GOT3 (cell line): ENCODE results near the gene XRCC1.
"Not testable (repeated sequence)": the region's sequence is repeated elsewhere in the genome, so short reads cannot be mapped to it uniquely, and the experiment has no call there.

Experiments
- DNase-seq: peaks from one replicate; lab custom pipeline; 2025; ENCODE audit warnings: mixed read lengths; lab: John Stamatoyannopoulos, UW

Gene XRCC1

DNA sequence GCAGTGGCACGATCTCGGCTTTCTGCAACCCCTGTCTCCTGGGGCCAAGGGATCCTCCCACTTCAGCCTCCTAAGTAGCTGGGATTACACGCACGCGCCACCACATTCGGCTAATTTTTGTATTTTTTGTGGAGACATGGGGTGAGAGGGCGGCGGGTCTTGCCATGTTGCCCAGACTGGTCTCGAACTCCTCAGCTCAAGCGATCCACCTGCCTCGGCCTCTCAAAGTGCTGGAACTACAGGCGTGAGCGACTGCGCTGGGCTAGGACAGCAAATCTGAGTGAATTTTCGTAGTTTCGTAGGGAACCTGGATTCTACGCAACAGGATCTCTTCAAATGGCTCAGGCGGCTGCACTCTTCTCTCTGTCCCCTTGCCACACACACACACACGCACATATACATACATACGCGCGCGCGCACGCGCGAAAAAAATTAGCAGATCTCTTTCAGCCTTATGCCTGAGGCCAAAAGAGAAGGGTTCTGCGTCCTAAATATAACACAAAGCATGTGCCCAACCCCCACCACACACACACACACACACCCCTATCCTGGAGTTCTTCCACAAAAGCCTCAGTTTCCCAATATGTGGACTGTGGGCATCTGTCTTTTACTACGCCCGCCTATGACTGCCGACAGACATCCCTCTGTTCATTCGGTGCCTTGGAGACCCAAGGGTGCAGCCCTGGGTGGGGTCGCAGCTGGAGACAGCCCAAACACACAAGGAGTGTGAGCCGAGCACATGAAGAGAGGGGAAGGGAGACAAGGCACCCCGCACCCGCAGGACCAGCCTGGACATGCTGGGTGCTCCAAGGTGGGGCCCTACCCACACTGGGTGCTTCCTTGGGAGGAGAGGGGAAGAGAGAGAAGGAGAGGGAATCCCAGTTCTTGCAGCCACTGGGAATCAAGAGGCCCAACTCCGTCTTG lies 890 bp upstream of the XRCC1 start:
- no peak for DNase-seq

DNA sequence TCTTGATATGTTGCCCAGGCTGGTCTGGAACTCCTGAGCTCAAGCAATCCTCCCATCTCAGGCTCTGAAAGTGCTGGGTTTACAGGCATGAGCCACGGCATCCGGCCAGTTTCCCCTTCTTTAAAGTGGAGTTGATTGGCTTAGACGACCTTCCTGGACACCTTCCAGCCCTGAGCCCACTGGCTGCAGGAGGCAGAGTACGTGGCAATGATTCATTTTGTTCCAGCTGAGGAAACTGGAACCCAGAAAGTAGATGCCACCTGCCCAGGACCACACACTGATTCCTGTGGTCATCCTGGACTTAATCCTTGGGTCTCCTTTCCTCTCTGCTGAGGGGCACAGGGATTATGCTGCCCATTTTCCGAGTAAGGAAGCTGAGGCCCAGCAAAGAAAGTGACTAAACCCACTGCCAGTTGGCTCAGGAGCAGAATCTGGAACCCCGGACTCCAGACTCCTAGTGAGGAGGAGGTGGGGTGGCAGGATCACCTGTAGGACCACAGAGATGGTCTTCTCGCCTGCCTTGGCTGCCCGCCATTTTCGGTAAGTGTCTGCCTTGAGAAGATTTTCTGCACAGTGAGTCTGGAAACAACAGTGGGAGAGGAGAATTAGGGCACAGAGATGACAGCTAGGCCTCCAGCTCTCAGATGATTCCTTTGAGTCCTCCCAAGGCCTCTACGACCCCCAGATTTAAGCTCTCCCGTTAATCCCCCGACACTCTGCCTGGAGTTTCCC lies 737 bp downstream of the XRCC1 start:
- no peak for DNase-seq

DNA sequence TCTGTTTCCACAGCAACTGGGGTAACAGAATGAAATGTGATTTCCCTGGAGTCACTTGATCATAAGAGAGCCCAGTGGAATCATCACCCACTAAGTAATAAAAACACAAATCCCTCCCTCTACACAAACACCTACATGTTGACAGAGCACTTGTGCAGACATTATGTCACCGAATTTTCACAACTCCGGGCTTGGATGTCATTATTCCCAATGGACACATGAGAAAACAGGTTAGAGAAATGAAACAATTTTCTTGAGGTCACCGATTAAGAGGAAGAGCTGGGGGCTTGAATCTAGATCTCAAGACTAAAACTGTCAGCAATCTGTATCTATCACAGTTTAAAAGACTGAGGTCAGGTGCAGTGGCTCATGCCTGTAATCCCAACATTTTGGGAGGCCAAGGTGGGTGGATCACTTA lies 3.1 kb downstream of the XRCC1 start:
- DNase-seq: no peak

DNA sequence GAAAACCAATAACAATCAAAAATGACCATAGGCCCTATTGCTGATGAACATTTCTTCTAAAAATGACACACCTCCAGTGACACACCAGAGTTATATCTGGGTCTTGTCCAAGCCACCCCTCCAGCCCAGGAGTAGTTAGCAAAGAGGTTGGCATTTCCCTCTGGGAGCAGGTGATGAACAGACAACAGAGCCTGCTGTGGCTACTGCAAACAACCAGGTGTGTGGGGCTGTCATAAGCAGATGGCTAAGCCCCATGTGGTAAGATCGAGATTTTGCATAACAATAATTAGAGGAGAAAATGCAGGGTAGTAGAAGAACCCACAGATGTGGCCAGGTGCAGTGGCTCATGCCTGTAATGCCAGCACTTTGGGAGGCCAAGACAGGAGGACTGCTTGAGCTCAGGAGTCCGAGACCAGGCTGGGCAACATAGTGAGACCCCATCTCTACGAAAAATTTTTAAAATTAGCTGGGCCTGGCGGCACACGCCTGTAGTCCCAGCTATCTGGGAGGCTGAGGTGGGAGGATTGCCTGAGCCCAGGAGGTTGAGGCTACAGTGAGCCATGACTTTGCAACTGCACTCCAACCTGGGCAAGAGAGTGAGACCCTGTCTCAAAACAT lies 5.0 kb downstream of the XRCC1 start:
- DNase-seq: no peak

- DNase-seq: no peak
Observed at GRCh38 chr19:43569657-43570056, 5.7 kb downstream of the XRCC1 start.

DNA sequence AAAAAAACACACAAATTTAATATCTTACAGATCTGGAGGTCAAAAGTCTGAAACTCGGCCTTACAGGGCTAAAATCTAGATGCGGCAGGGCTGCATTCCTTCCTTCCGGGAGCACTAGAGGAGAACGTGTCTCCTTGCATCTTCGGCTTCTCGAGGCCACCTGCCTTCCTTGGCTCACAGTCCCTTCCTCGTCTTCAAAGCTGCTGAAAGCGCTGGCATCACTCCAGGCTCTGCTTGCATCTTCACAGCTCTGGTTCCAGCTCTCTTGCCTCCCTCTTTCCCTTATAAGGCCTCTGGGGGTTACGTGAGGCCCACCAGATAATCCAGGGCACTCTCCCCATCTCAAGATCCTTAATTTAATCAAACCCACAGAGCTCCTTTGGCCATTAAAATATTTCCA lies 10.5 kb downstream of the XRCC1 start:
- no peak for DNase-seq

- DNase-seq: no peak
Observed at GRCh38 chr19:43563816-43564457, 11.4 kb downstream of the XRCC1 start.

DNA sequence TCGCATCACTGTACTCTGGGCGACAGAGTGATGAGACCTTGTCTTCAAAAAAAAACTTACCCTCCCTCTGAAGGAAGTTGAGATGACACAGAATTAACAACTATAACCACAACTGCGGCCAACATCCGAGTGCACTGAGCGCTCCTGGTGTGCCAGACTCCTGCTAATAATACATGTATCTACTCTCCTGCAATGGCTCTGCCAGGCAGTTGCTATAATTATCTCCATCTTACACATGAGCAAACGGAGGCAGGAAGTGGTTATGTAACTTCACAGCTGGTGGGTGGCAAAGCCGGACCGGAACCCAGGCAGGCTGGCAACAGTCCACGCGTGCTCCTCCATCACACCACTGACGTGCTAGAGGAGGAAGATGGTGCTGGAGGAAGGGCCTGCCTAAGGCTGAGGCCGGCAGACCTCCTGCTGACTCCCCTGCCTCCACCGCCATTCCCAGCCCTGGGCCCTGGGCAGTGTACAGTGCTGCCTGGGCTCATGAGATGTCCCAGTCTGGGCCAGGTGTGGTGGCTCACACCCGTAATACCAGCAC lies 12.6 kb downstream of the XRCC1 start:
- no peak for DNase-seq

- no peak for DNase-seq
Observed at GRCh38 chr19:43562226-43562697, 13.1 kb downstream of the XRCC1 start.

DNA sequence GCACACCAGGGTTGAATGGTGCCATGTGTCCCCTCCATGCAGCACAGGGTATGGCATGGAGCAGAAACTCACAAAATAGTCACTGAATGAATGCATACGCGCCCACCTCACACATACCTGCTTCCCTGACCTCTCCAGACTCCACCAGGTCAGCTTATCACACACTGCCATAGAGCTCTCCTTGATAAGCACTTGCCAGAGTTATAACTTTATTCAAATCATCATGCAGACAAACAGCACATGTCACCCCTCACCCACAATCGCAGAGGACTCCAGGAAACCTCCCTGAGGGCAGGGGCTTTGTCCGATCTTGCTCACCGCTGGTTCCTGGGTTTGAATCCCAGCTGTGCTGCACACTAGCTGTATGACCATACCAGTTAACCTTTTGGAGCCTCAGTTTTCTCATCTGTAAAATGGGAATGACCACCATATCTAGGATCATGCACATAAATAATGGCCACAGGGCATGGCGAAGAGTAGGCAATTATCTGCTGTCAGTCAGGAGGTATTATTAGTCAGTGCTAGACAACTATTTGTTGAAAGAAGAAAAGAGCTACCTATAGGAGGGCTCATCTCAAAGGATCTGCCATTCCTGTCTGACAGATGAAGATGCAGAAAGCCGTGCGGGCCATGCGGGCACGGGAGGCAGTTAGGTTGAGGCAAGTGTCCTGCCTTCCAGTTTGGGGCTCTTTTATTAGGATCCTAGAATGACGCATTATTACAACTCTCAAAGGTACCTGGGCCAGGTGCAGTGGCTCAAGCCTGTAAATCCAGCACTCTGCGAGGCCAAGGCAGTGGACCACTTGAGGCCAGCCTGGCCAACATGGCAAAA lies 14.0 kb downstream of the XRCC1 start:
- no peak for DNase-seq

DNA sequence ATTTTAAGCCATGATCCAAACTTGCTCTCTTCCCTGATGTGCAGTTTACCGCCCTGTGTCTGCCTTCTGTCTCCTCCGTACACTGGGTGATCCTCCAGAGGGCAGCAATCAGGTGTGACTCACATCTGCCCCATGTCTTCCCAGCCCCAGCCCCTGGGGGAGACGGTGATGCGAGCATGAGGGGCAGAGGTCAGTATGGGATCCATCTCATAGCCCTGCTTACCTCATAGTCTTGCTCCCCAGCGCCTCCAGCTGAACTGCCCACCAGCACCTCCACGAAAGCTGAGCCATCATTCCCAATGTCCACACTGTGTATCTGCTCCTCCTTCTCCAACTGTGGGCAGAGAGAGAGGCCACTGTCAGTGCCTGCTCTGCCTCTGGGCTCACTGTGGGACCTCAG lies 14.6 kb downstream of the XRCC1 start:
- no peak for DNase-seq

DNA sequence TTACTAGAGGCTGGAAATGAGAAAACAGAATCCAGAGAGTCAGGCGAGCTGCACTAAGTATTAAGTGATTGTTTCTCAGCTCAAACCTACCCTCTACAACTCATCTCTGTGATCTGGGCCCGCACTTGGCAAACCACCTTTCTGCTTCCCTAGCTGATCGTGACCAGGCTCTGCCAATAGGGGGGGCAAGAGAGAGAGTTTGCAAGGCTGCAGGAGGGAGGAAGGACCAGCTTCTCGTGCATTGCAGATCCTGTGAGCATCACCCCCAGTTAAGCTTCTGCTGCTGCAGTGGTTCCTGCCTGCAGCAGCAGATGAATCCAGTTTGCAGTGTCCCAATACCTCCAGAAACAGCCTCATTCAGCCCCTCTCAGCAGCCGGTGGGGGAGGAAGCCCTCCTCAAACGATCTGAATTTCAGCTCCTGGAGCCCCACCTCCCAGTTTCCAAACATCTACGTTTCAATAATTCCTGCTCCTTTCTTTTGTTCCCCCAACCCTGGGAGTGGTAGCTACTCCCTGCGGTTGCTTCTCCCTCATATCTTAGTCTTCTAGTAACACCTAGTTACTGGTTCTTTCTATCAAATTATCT lies 20.0 kb downstream of the XRCC1 start:
- DNase-seq: no peak

DNA sequence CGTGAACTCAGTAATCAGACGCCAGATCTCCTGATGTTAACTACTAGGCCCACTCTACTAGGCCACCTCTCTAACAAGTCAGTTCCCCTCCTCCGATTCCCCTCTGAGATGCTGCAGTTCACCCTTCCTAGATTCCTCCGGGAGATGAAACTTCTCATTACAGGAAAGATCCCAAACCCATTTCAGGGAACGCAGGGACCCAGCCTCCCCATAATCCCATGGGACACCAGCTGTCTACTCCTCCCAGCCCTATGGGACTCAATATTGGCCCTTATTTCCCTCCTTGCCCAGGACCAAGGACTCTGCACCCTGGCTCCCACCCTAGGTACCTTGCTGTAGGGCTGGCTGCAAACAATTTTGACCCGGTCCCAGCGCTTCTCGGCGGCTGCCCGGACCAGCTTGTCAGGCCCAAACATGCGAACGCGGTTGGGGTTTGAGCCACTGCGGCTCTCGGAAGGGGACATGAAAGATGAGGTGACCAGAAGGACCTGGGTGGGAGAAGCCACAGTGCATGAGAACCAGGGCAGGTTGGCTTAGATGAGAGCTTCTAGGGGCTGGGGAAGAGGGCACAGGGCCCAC lies 20.9 kb downstream of the XRCC1 start:
- DNase-seq: no peak

DNA sequence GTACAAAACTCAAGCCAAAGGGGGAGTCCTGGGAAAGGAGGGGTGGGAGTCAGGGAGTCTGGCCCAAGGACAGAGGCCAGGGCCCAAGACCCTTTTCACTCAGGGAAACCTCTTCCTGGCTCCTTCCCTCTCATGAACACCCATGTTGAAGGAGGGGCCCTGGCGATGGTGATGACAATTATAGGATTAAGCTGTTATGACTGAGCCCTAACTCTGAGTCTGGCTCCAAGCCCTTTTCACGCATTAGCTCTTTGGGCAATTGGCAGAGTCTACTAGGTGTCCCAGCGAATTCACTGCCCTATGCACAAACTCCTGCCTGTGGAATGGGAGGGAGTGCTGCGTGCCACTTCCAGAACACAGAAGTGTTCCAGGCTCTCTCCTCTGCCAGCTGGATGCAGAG lies 21.7 kb downstream of the XRCC1 start:
- no peak for DNase-seq

GRCh38 chr19:43552616-43553015 lies 22.7 kb downstream of the XRCC1 start:
- DNase-seq: no peak

- DNase-seq: no peak
Observed at GRCh38 chr19:43552198-43552450, 23.2 kb downstream of the XRCC1 start.

DNA sequence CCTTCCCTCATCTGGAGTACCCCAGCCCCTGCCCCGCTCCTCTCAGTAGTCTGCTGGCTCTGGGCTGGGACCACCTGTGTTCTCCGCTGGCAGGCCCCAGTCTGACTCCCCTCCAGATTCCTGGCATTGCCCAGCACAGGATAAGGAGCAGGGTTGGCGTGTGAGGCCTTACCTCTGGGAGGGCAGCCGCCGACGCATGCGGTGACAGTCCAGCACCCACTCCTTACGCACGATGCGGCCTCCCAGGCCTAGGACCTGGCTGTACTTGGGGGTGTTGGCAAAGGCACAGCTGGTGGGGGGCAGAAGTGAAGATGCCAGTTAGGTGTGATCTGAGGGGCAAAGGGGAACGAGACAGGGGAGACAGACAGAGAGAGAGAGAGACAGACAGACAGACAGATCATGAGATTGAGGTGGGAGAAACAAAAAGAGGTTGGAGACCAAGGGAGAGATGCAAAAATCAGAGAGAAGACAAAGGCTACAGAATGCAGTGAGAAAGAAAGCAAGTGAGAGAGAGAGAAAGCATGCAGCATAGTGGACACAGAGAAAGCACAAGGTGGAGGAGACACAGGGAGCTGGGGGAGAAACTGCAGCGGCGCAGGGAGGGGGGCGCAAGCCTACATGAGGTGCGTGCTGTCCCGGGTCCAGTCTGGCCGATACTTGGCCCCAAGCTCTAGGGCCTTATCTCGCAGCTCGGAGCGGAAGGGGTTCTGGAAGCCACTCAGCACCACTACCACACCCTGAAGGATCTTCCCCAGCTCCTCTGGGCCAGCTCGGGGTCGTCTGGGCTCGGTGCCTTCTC lies 23.7 kb downstream of the XRCC1 start:
- no peak for DNase-seq

DNA sequence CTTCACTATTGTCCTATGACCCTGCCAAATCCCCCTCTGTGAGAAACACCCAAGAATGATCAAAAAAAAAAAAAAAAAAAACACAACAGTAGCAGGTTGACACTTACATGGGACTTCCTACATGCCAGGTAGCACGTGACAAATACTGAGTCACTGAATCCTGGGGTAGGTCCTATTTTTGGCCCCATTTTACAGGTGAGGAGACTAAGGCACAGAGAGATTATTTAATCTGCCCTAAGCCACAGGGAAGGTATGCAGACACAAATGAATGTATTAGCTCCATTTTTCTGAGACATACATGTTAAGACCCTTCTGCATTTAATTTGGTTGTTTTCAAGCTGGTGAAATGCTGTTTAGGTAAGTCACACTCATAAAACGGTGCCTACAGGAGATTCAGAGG lies 26.6 kb downstream of the XRCC1 start:
- DNase-seq: no peak

GRCh38 chr19:43547926-43548325 lies 27.4 kb downstream of the XRCC1 start:
- DNase-seq: not testable (repeated sequence)

DNA sequence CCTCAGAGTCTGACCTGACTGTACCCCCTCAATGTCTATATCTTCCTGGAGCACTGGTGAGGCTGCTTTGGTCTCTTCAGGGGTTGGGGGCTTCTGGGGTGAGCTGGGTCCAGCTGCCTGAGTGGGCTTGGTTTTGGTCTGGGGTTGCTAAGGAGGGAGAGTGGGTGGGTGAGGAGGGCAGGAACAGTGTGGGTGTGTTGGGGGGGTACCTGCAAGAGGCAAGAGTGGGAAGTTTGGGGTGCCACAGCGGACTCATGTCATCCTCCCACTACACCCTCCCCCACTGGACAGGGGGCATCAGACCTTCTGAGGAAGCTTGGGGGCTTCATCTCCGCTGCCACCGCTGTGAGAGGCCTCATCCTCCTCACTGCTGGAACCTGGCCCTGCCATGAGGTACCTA lies 28.7 kb downstream of the XRCC1 start:
- no peak for DNase-seq
